ENCODE measurements around the gene CDIPT.
"Not testable (repeated sequence)": the region's sequence is repeated elsewhere in the genome, so short reads cannot be mapped to it uniquely, and the experiment has no call there.

Gene CDIPT

GRCh38 chr16:29894352-29894751 is 31.3 kb upstream of the CDIPT start:
- no peak for DNase-seq

- no peak for DNase-seq
Measured at GRCh38 chr16:29893553-29893952, 30.5 kb upstream of the CDIPT start.

DNA sequence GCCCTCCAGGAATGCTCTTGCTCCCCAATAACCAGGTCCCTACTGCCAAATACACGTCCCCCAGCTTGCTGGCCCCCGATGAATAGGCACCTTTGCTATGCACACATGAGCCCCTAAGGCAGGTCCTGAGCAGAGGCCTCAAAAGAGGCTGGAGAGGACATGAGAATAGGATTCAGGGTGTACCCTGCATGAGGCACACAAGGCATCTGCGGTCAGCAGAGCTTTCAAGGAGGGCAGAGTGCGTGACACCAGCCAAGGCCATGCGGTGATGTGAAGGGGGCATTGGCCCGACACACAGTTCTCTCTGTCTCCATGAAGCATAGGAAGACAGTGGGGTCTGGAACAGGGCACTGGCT is 29.4 kb upstream of the CDIPT start:
- no peak for DNase-seq

DNA sequence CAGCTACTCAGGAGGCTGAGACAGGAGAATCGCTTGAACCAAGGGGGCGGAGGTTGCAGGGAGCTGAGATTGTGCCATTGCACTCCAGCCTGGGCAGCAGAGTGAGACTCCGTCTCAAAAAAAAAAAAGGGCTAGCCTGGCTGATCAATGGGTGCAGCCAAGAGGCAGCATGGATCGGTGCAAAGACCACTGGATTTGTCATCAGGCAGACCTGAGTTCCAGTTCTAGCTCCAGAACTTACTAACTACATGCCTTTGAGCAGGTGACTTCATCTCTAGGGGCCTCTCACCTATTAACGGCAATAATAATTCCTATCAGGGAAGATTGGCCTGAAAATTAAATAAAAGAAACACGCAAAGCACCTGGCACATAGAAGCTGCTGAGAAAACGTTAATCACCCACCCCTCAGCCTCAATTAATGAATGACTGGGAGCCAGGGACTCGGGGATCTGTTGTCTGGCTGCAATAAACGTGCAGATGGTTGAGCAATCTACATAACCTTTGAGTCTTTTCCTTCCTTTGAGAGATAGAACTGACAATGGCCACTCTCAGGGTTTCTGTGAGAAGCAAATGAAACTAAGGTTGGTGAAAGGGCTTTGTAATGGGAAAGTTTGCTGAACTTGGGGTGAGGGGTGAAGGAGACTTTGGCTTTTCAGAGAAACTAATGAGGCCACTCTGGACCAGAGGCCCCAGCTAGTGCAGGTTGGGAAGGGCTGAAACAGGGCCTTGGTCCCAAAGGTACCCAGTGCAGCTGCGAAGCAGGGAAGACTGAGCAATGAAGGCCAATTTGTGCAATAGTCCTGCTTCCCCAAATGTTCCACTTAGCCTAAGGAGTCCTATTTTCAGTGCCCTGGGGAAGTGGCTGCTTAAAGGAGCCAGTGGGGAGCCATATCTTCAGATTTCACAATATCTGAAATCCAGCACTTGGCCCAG is 28.8 kb upstream of the CDIPT start:
- no peak for DNase-seq

DNA sequence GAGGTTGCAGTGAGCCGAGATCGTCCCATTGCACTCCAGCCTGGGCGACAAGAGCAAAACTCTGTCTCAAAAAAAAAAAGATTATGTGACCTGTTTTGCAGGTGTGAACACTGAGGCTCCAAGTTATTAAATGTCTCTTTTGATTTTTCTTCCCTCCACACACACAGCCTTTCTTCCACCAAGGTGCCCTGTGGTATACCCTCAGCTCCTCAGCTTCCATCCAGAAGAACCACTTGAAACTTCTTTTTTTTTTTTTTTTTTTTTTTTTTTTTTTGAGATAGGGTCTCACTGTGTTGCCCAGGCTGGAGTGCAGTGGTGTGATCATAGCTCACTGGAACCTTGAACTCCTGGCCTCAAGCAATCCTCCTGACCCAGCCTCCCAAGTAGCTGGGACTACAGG is 26.3 kb upstream of the CDIPT start:
- DNase-seq = not testable (repeated sequence)

DNA sequence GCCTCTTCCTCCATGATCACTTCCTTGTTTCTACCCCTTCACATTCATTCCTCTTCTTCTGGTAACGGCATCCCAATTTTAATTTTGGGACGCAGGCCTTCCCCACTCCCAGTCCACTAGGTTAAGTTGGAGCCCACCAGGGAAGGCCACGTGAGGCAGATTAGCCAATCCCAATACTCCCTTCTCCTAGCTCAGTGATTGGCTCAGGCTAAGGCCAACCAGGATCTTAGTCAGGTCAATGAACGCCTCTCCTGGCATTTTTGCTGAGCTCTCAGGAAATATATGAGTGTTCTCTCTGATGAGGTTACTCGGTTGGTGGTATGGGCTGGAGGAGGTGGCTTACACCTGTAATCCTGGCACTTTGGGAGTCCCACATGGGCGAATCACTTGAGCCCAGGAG is 21.0 kb upstream of the CDIPT start:
- DNase-seq = no peak

- no peak for DNase-seq
Measured at GRCh38 chr16:29881050-29881449, 18.0 kb upstream of the CDIPT start.

DNA sequence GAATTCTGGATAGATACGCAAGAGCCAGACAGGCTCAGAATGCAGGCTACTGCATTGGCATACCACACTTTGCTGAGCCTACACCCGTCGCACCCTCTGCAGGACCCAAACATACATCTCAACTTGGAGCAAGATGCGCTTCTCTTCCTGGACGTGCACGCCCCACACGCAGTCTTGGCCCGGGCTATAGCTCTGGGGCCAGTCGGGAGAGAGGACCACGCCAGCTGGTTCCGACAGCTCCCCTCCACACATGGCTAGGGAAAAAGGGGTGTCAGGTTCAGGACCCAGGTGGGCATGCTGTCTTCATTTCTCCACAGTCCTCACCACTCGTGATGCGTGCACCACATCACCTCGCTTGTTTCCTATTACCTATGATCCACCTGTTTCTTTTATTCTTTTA is 15.1 kb upstream of the CDIPT start:
- no peak for DNase-seq

- peak; percentile 37 for DNase-seq
Measured at GRCh38 chr16:29877266-29877961, 14.4 kb upstream of the CDIPT start.

GRCh38 chr16:29876594-29877249 is 13.7 kb upstream of the CDIPT start:
- DNase-seq = peak; percentile 29

GRCh38 chr16:29876217-29876593 is 13.2 kb upstream of the CDIPT start:
- no peak for DNase-seq

- no peak for DNase-seq
Measured at GRCh38 chr16:29875206-29875605, 12.2 kb upstream of the CDIPT start.

GRCh38 chr16:29873319-29873718 is 10.3 kb upstream of the CDIPT start:
- DNase-seq = no peak

GRCh38 chr16:29871822-29872546 is 9.0 kb upstream of the CDIPT start:
- no peak for DNase-seq

DNA sequence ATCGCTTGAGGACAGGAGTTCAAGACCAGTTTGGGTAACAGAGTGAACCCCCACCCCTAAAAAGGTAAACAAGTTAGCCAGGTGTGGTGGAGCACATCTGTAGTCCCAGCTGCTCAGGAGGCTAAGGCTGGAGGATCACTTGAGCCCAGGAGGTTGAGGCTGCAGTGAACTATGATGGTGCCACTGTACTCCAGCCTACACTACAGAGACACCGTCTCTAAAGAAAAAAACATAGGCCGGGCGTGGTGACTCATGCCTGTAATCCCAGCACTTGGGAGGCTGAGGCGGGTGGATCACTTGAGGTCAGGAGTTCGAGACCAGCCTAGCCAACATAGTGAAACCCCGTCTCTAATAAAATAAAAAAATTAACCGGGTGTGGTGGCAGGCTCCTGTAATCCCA is 6.0 kb upstream of the CDIPT start:
- not testable (repeated sequence) for DNase-seq

- no peak for DNase-seq
Measured at GRCh38 chr16:29868396-29869009, 5.5 kb upstream of the CDIPT start.

DNA sequence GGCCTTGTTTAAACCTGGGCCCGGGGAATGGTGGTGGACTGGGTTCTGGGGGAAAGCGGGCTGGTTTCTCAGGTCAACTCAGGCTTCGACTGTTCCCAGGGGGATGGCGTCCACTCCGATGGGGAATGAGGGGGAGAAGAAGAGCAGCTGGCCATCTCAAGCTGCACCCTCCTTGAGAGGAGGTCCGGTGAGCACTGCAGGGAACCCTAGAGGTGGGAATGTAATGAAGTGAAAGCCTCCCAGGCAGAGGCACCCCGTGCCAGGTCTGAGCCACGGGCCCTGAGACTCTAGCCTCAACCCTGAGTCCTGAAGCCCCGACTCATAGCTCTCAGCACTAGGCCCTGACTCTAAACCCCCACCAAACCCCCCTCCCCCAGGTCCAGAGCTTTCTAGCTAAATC is 1.2 kb upstream of the CDIPT start:
- DNase-seq = no peak

GRCh38 chr16:29863669-29863984 is 601 bp upstream of the CDIPT start:
- DNase-seq = no peak

DNA sequence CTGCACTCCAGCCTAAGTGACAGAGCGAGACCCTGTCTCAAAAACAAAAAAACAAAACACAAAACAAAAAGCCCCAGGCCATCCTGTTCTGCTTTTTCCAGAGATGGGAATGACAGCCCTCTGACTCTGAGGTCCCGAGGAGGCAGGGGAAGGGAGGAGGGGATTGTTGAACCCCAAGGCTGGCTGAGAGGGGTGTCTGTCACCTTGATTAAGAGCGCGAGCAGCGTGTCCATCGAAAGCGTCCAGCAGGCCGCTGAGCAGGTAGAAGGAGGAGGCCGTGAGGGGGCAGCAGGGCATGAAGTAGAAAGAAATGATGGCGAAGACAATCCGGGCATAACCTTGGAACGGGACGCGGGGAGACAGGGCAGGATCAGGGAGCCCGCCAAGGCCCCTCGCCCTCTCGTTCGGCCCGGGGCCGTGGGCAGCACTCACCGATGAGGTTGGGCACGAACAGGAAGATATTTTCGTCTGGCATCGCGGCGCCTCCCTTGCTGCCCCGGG is 593 bp downstream of the CDIPT start:
- DNase-seq = no peak

DNA sequence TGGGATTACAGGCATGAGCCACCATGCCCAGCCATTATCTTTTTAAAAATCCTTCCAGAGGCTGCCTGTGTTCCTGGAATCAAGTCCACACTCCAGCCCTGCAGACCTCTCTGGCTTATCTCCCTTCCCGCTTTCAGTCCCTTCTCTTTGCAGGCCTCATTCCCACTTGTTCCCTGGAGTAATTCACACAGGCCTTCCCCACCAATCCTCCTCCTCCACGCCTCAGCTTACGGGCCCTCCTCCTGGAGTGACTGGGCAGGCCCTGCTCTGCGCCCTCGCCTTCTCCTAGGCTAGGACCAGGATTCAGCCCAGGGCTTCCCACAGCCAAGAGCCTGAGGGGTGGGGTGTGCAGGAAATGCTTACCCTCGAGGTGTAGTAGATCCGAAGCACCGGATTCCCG is 2.8 kb downstream of the CDIPT start:
- no peak for DNase-seq

DNA sequence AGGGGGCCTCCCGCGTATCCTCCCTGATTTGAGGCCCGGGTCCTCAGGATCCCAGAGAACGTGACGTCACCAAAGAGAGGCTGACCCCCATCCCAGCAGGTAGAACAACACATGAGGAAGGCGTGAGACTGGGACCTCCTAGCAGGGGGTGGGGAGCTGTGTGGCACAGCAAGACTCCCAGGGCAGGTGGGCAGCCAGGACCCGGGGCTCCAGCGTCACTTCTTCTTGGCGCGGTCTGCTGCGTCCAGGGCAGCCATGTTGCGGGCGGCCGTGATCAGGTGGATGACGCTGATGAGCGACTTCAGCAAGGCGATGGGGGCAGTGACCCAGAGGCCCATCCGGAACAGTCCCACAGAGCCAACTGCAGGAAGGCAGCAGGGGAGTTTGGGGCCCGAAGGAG is 4.1 kb downstream of the CDIPT start:
- no peak for DNase-seq

DNA sequence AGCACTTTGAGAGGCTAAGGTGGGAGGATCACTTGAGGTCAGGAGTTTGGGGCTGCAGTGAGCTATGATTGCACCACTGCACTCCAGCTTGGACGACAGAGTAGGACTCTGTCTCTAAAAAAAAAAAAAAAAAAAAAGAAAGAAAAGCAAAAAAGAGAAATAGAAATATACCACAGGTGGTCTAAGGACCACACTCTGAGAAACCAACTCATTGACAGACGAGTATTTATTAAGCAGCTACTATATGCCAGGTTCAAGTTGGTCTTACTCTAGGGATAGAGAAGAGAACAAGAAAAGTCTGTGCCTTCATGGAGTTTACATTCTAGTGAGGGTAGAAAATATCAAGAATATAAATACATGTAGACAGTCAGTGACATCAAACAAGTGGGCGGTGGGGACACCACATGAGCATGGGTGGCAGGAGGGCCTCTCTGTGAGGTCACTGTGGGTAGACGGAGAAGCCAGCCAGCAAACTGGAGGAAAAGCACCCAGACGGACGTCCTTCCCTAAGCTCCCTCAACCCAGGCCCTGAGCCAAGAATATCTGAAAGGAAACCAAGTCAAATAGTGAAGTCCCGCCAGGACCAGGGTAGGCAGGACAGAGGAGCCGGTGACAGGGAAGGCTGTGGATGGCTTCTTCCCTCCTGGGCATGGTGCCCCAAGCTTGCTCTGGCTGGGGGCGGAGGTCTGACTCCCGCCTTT is 4.7 kb downstream of the CDIPT start:
- DNase-seq = no peak

Data from activated CD4-positive, alpha-beta T cell treated with anti-CD3 and anti-CD28 coated beads, Interleukin-2, amount 50 U/mL, for 1 hour (primary cell).